Lower leg skin (tissue), 3 donors: Measurements from ENCODE around the gene NLK.

Experiments used
- CTCF ChIP-seq, 3 donors: fragments of 450-650 bp; IDR thresholded peaks; one replicate each; pipeline ENCODE4 v1.5.1; 2016; ENCODE audit warnings: antibody characterized with exemption in 3 of 3, mild to moderate bottlenecking in 3 of 3, moderate library complexity in 2 of 3
- POLR2A ChIP-seq, 2 donors: fragments of 450-650 bp; IDR thresholded peaks; one replicate each; pipeline ENCODE4 v1.6.1; 2016 to 2017; ENCODE audit warnings: antibody characterized with exemption in 2 of 2, mild to moderate bottlenecking in 1 of 2, moderate library complexity in 1 of 2

DNA sequence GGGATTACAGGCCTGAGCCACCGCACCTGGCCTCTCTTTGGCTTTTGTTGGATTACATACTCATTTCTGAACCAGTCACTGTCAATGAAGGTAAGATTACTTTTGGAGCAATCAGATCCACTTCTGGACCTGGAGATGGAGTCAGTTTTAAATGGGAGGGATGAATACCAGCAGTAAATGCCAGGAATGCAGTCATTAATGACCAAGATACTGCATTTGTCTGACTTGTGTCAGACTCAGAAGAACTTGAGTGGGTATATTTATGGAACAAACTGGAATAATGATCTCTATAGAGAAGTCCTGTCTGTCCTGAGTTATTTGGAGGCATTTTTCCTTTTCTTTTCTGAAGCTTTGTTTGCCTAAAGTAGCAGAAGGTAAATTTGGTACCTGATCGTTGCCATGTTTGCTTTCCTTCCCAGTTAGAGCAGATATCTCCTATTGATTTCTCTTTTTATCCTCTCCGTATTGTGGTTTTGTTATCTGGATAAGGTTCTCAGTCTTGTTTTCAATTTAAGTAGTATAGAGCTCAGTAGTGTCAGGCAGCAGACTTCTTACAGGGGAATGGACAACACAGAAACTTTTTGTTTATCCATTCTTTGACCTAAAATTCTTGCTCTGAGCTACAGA lies 10.7 kb downstream of the NLK start:
- no peak for TF ChIP-seq CTCF (IDR thresholded peaks at IDR 0.05)
- TF ChIP-seq POLR2A (IDR thresholded peaks at IDR 0.05) = no peak
